Pons (tissue), 1 donor: ENCODE data around the gene S100PBP.

Experiments
- DNase-seq: peaks from one replicate; pipeline ENCODE4 v3.0.0-alpha.2; 2016; ENCODE audit warnings: low spot score

S100PBP gene

GRCh38 chr1:32828341-32828740 is 10.9 kb downstream of the S100PBP start:
- no peak for DNase-seq

DNA sequence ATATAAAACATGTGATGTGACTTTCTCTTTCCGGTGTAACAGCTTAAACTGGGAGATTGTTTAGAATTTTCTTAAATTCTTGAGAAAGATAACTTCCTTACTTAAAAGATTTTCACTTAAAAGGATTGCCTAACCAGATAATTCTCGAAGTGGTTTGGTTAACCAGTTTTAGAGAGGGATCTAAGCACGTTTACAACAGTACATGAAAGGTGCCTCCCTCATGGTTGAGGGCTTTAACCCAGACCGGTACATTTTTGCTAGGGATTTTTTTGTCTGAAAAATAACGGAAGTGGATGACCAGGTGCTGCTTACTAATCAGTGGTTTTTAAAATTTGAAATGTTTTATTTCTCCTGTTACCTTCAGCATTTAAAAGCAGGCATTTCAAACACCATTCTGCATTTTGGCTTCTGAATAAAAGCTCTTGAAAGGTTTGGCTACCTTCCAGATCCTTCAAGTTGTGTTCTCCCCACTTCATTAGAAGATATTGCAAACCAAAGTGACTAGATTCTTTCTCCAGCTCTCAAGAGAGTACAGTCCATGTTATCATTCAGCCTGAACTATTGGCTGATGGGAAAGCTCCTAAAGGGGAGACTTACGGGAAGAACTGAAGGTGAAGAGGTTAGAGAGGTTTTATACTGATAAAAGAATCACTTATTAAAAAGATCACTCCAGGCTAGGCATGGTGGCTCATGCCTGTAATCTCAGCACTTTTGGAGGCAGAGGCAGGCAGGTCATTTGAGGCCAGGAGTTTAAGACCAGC is 12.8 kb downstream of the S100PBP start:
- no peak for DNase-seq

GRCh38 chr1:32831878-32832277 is 14.4 kb downstream of the S100PBP start:
- DNase-seq = no peak

DNA sequence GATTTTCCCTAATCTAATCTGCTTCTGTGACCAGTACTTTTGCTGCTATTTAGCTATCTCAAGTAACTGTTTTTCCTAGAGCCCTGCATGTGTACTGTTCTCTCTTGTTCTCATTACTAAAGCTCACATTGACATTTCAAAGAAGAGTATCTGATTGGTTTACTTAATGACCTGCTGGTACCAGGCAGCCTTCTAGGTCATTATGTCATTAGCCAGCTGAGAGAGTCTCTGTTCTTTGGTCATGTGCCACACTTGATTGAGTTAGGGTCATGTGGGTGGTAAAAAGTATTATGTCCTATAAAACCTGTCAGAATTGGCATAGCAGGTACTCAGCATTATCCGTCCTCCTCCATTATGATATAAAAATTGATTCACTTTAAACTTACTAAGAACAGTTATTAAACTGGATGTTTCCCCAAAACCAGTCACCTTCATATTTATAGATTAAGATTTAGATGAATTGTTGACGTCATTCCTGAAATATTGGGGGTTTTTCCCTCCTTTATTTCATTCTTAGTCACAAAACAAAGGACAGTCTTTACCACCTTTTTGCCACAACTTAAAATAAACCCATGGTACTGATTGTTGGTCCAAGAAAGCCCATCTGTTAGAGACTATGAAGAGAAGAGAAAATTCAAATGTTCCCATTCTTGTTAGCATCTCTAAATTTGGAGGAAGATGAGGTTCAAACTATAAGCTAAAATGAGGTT is 31.1 kb downstream of the S100PBP start:
- DNase-seq = no peak

DNA sequence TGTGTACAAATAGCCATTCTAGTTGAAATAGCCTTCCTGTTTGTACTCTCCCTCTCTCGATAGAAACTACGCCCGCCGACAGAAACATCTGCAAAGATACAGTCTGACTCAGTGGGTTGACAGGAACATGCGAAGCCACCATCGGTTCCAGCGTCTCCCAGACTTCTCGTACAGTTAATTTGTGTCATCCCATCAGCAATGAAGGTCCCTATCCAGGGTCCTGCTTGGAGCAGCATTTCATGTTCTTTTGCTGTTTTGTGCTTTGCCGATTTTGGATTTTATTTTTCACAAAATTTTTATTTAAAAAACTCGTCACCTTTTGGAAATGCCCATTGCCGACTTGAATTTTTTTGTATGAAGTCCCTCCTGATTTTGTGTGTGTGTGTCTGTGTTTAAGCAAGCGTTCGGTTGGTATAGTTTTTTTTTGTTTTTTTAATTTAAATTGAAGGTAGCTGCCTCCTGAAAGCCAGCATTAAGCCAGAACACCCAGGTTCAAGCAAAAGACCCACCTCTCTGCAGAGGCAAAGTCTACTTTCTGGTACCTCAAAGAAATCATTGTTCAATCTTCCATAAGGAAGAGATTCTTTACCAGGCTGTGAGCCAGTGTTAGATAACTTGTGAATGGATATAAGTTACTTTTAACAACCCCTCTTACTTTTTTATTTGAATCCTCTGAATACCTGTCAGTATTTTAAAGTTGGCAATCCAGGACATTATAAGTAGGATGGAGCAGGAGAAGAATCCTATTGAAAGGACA is 38.6 kb downstream of the S100PBP start:
- DNase-seq = no peak

GRCh38 chr1:32858136-32858535 is 40.7 kb downstream of the S100PBP start:
- no peak for DNase-seq

DNA sequence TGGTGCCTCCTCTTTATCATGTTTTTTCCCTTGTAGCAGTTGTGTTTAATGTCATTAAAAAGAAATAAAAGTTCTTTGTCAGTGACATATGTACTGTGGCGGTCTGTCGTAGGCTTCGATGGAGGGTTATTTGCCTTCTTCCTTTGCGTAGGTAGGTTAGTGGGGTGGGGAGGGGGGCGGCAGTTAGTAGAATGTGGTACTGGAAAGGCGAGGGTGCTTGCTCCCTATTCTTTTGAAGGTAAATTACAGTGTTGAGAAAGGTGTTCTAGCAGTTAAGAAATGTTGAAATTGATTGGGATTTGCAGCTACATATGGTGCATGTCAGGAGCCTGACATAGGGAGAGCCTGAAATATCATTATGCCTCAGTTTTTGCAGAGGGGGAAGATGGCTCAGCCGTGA is 41.3 kb downstream of the S100PBP start:
- DNase-seq = no peak

- DNase-seq = no peak
These were observed 42.5 kb downstream of the S100PBP start for GRCh38 chr1:32859915-32860314.

DNA sequence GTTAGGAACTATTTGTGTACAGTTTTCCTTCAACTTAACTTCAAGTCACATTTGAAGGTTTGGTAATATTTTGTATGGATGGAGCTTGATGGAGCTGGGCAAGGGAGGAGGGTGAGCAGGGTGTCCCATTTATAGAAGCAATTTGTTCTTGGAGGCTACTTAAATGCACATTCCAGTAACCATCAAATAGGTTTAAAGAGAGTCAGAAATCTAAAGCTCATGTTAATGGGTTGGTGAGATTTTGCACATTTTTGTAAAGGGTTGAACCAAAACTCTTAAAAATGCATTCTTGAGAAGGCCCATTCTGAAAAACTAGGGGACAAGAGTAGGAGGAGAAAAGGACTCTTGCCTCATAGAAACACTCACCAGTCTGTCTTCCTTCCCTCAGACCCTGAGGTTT is 43.1 kb downstream of the S100PBP start:
- no peak for DNase-seq

- DNase-seq = peak; percentile 37
These were observed 44.6 kb downstream of the S100PBP start for GRCh38 chr1:32861904-32862695.

GRCh38 chr1:32863218-32863880 is 45.9 kb downstream of the S100PBP start:
- DNase-seq = no peak

GRCh38 chr1:32863881-32864245 is 46.4 kb downstream of the S100PBP start:
- DNase-seq = no peak

GRCh38 chr1:32864375-32865019 is 47.0 kb downstream of the S100PBP start:
- no peak for DNase-seq

DNA sequence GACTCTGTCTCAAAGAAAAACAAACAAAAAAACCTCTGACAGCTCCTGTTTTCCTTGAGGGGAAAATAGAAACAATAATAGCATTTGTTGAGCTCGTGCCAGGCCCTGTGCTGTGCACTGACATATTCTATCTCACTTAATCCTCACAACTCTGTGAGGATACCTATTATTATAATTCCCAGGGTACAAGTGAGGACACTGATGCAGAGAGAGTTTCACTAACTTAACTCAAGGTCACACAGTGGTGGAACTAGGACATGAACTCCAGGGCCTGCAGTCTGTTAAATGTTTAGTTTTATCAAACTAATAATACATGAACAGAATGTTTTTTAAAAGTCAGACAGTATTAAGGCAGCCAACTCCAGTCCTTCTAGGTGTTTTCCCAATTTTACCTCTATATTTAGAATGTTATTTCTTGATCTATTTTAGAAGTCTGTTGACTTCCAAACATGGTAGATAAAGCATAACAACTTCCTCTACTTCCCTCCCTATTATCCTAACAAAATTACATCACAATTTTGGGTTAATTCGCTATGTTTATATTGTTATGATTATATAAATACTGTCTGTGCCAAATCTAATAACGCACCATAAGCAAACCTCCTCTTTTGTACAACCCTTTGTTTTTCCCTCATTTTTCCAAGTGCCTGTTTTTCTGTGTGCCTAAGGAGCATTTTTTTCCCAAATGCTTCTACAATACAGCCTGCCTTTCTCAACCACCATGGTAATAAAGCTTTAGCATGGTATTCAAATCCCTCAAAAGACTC is 48.4 kb downstream of the S100PBP start:
- DNase-seq = no peak

GRCh38 chr1:32867151-32867550 is 49.7 kb downstream of the S100PBP start:
- no peak for DNase-seq

DNA sequence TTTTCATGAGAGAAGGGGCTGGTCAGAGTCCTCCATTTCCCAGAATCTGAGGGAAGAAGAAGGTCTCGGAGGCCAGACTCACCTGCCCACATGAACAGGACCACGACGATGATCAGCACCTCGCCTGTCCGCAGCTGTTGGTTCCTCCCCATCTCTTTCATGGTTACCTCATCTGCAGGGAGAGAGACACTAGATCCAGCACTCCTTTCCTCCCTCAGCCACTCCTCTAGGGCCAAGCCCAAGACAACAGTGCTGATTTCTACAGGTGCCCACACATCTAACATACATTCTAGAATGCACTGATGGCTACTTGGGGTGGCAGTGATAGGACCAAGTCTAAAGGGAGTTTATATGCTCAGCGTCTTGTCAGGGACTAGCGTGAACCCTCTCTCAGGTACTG is 50.2 kb downstream of the S100PBP start:
- no peak for DNase-seq

- DNase-seq = no peak
These were observed 50.6 kb downstream of the S100PBP start for GRCh38 chr1:32868085-32868484.

DNA sequence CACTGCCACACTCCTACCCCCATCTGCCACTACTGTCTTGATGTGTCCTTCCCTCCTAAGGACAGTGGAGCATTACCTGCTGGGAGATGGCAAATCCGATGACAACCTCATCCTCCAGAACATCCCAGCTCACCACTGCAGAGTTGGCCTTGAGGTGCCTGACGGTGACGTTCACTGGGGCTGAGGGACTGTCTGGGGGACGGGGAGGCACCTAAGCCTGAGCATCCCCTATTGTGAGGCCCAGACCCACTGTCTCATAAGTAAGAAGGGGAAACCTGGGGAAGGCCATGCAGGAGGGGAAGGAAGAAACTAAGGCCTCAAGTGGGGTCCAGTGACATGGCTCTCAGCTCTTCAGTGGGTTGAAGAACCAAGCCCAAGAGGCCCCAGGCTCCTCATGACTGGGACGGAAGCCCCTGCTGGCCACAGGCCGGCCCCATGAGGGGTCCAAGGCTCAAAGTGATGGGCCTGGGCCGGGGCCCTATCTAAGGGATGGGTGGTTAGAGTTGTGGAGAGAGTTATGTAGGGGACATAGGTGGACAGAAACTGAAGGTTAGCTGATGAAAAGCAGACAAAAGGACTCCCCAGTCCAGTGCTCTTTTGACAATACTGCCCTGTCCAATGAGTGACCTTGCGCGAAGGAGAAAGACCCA is 51.5 kb downstream of the S100PBP start:
- DNase-seq = no peak

DNA sequence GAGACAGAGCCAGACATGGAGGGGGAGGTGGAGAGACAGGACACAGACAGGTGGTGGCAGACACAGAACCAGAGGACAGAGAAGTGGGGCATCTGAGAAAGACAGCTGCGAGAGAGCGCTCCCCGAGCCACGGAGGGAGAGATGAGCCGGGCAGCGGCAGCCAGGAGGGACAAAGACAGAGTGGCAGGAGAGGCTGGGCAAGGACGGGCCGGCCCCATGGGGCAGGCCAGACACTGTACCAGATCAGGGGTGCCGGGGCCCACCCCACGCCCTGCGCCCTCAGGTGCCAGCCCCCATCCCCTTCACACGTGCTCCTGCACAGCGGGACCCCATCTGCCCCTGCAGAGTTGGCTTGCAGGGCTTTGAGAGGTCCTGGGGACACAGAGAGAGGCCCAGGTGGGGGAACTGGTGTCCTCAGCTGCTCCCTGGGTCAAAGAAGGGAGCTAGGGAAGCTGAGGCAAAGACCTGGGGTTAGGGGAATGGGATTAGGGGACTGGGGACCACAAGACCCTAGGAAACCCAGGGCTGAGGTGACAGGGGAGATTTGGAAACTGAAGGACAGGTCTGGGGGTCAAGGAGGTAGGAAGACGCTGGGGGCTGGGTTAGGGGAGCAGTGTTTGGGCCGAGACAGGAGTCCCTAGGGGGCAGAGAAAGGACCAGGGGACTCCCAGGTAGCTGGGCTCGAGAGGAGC is 52.6 kb downstream of the S100PBP start:
- no peak for DNase-seq
